Pons (tissue), 1 donor: ENCODE measurements around the gene ADRA2B.
"Not testable (repeated sequence)": the region's sequence is repeated elsewhere in the genome, so short reads cannot be mapped to it uniquely, and the experiment has no call there.

Source experiments
- DNase-seq: peaks from one replicate; pipeline ENCODE4 v3.0.0-alpha.2; 2016; ENCODE audit warnings: low spot score

ADRA2B gene

DNA sequence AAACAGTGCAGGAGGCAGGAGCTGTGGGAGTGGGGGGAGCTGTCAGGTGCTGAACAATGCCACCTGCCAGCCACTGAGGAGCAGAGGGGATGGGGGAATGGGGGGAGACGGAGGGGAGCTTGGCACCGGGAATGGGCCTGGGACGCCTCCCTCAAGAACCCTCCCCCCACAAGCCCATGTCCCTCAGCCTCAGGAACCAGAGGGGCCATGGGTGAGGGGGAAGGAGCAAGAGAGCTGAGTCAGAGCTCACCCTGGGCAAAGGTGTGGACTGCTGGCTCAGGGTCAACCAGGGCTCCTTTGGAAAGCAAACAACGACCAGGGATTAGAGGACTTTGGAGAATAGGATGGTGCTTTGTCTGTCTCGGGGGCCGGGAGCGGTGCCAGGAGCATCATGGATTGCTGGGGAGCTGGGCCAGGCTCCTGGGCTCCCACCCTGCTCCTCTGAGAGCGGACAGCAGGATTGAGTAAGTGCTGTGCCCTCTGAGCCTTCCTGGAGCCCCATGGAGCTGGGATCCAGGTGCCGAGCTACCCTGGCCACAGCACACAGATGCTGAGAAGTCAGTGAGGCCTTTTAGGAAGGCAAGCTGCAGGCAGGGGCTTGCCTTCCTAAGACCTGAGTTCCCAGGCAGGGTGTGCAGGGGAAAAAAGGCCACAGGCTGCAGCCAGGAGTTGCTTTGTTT lies 48.3 kb downstream of the ADRA2B start:
- not testable (repeated sequence) for DNase-seq

DNA sequence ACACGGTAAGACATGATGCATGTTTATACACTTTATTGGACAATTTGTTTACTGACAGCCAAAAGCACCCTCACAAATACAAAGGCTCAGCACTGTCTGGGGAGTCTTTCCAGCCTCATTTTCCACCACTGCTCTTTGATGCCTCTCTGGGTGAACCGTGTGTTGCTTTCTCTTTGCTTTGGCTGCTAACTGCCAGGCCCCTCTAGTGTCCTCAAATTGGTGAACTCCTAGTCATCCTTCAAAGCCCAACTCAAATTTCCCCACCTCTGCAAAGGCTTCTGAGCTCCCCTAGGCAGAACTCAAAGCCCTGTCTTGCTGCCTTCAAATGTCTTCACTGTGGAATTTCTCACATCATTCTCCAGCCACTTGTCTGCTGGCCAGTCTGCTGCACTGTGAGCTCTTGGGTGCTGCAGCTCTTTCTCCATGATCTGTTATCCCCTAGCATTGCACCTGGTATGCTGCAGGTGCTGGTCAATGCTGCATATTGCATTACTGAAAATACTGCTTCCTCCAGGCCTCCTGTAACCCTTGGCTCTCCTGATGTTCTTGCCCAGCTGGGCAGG lies 49.2 kb downstream of the ADRA2B start:
- not testable (repeated sequence) for DNase-seq

DNA sequence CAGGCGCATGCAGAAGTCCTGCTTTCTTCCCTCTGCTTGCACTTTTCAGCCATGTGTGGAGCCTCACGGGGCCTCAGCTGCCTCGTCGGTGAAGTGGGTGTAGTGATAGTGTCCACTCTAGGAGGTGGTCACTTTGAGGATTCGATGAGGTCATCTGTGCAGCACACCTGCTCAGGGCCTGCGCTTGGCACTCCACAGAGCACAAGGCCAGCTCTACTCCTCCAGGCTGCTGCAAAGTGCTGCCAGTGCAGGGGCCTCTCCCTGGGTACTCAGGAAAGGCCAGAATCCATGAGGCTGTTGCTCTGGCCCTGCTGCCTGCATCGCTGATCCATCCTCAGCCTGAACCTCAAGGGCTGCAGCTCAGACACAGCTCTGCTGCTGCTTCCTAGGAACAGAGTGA lies 49.9 kb downstream of the ADRA2B start:
- DNase-seq = not testable (repeated sequence)

DNA sequence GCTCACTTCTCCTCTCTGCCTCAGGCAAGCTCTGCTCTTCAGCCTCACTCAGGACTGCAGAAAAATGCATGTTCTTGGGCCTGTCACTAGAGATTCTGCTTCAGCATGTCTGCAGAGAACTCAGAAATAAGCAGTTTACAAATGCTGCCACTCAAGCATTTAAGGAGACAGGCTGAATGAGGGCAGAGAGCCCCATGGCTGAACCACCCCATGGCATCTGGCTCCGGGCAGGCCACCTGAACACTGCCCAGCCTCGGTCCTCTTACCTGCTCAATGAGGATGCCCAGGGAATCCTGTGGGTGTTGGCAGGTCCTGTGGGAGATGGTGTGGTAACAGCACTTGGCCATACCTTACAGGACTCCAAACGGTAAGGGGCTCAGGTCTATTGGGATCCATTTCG lies 50.4 kb downstream of the ADRA2B start:
- DNase-seq = not testable (repeated sequence)

DNA sequence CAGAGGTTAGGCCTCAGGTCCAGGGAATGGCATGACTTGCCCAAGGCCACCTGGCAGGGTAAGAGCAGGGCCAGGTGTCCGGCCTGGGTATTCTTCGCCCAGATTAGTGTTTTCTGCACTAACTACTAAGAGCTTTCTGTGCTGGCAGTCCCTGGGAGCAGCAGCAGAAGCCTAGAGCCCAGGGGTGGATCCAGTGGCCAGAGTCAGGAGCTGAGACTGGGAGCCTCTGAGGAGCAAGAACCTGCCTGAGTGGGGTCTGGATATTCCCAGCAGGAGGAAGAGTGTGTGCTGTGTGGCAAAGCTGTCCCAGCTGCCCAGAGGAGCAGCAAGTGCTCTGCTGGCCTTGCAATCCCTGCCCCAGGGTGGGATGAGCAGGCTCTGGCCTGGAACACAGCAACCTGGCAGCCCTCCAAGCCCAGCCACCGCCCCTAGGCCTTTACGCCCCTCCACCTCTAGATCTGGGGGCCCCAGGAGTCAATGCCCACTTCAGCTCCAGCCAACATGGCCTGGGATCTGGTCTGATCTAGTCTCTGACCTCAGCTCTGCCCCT lies 50.9 kb downstream of the ADRA2B start:
- DNase-seq = no peak

DNA sequence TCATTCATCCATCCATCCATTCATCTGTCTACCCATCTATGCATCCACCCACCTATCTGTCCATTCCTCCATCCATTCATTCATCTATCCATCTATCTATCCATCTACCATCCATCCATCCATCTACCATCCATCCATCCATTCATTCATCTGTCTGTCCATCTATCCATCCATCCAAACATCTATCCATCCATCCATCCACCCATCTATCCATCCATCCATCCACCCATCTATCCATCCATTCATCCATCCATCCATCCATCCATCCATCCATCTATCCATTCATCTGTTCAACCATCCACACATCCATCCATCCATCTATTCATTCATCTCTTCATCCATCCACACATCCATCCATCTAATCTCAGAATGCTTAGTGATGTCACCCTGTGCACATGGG lies 51.6 kb downstream of the ADRA2B start:
- DNase-seq = not testable (repeated sequence)

DNA sequence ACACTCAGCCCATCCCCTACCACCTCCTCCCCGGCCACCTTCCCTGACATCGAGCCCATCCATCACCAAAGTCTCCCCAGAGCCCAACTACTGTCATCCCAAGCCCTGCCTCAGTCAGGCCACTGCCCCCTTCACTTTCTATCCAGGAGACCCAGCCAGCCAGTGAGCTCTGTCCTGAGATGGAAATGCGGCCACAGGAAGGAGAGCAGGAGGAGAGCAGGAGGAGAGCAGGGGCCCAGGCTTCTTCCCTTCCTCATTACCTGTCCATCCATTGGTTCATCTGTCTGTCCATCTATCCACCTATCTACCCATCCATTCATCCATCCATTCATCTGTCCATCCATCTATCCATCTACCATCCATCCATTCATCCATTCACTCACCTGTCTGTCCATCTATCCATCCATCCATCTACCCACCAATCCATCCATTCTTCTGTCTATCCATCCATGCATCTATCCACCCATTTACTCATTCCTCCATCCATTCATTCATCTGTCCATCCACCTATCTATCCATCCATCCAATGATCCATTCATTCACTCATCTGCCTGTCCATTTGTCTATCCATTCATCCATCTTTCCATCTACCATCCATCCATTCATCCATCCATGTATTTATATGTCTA lies 52.2 kb downstream of the ADRA2B start:
- not testable (repeated sequence) for DNase-seq

DNA sequence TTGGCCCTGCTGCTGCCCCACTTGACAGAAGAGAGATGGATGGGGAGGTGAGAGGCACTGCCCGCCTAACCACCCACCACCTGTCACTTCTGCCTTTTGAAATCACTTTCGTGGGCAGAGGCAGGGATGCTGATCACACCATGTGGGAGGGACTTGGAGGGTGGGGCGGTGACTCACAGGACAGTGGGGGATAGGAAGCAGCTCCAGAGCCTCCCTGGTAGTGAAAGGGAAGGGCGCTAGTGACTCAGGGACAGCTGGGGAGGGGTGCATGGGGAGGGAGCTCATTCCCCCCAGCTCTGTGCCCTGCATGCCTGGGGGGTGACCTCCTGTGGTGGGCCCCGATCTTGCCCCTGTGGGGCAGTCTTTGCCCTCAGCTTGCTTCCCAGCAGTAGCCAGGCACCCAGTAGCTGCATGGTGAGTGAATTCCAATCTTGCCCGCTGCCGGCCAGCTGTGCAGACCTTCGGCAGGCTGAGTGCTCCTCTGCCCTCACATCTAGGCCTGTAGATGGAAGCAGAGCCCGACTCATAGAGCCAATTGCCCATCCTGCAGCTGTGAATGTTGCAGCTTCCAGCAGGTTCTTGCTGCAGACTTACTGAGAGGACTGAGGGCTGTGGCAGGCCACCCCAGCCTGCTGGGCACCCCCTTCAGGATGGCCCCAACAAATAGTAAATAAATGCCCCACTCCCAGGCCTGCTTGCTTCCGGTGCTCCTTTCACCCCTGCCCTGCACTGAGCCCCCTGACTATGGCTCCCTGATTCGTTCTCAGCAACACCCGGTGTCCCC lies 53.1 kb downstream of the ADRA2B start:
- peak; percentile 90 for DNase-seq
